K562 (cell line): ENCODE data around the gene RGS14. TPM values are rescaled to one million over a fixed set of nuclear protein-coding genes. Genes with fewer than 3 reads are reported as not detected.

Source experiments
- DIDO1 ChIP-seq: fragments of 450-650 bp; IDR thresholded peaks from 2 replicates; pipeline ENCODE4 v1.6.1; 2016; ENCODE audit warnings: low read depth, missing biosample characterization, missing genetic modification characterization
- ERF ChIP-seq: fragments of 450-650 bp; formaldehyde crosslinking; IDR thresholded peaks from 2 replicates; pipeline ENCODE4 v1.4.0; 2020; ENCODE audit warnings: mild to moderate bottlenecking, mixed read lengths
- ETV5 ChIP-seq: sonication (generic); formaldehyde crosslinking; IDR thresholded peaks from 2 replicates; pipeline ENCODE4 v1.4.0; 2020; ENCODE audit warnings: low read depth, mild to moderate bottlenecking, missing genetic modification reagents
- GATA2 ChIP-seq: sonication (generic); formaldehyde crosslinking; IDR thresholded peaks from 2 replicates; pipeline ENCODE4 v1.4.0; 2020; ENCODE audit warnings: mild to moderate bottlenecking, missing genetic modification reagents
- LEF1 ChIP-seq: fragments of 450-650 bp; IDR thresholded peaks from 2 replicates; pipeline ENCODE4 v1.6.1; 2016; ENCODE audit warnings: mild to moderate bottlenecking
- MED1 ChIP-seq: sonication (generic); formaldehyde crosslinking; IDR thresholded peaks from 2 replicates; pipeline ENCODE4 v1.8.1; 2023; ENCODE audit warnings: missing genetic modification reagents, borderline replicate concordance
- MTA2 ChIP-seq: fragments of 450-650 bp; IDR thresholded peaks from 2 replicates; pipeline ENCODE4 v1.6.1; 2016; ENCODE audit warnings: low read depth
- RBM22 ChIP-seq: fragments of 200-400 bp; formaldehyde crosslinking; IDR thresholded peaks from 2 replicates; pipeline ENCODE4 v1.6.1; 2018; ENCODE audit warnings: low read length, low read depth; ENCODE audit not compliant: poor library complexity, severe bottlenecking
- SRF ChIP-seq, 2 experiments: fragments of 250-450, 450-650 bp in 1 of 2; sonication (Bioruptor Pico) in 1 of 2; sonication (generic) in 1 of 2; formaldehyde crosslinking; IDR thresholded peaks; 2 replicates each; pipeline versions ENCODE4 v1.5.0 to v1.5.1; 2020 to 2022; ENCODE audit warnings: mild to moderate bottlenecking in 1 of 2, missing genetic modification reagents in 1 of 2
- TRIM28 ChIP-seq: fragments of 450-650 bp; IDR thresholded peaks from 2 replicates; pipeline ENCODE4 v1.6.1; 2017
- ZBTB1 ChIP-seq: sonication (generic); formaldehyde crosslinking; IDR thresholded peaks from 2 replicates; pipeline ENCODE4 v1.8.1; 2023; ENCODE audit warnings: missing genetic modification reagents, low read depth, mild to moderate bottlenecking, borderline replicate concordance
- ZNF12 ChIP-seq: sonication (generic); formaldehyde crosslinking; IDR thresholded peaks from 2 replicates; pipeline ENCODE4 v1.4.0; 2020; ENCODE audit warnings: mild to moderate bottlenecking, missing genetic modification reagents
- ZNF431 ChIP-seq: sonication (generic); formaldehyde crosslinking; IDR thresholded peaks from 2 replicates; pipeline ENCODE4 v1.8.0; 2022; ENCODE audit warnings: mild to moderate bottlenecking, missing genetic modification reagents
- polyA plus RNA-seq, 8 experiments: library from polyadenylated mRNA; depleted of rRNA in 4 of 8; stranded (reverse) in 5 of 8; unstranded in 3 of 8; fragments of >200 nt; fragmentation: Nextera tagmentation in 2 of 8; fragmentation: Illumina TruSeq in 1 of 8; extraction: Ambion mirVana in 2 of 8; extraction: Trizol in 1 of 8; gene quantifications; 2 replicates each; pipeline versions ENCODE4 v1.2.1 to v1.2.3, GENCODE V29; 2011 to 2014; ENCODE audit warnings: inconsistent platforms in 1 of 8, missing spikeins in 1 of 8
- total RNA-seq, 7 experiments: library from RNA; depleted of rRNA in 6 of 7; stranded (reverse); fragments of >200 nt in 6 of 7; fragmentation: Illumina TruSeq in 2 of 7; extraction: Trizol in 2 of 7; gene quantifications; 2 replicates each; pipeline versions ENCODE4 v1.2.1 to v1.2.3, GENCODE V29; 2011 to 2021; ENCODE audit warnings: low replicate concordance in 1 of 7
- TF ChIP-seq, protein P1 (sequence below), 2 experiments: fragments of 450-650 bp in 1 of 2; sonication (generic) in 1 of 2; formaldehyde crosslinking in 1 of 2; IDR thresholded peaks; 2 replicates each; pipeline versions ENCODE4 v1.7.1 to v1.9.0; 2016 to 2022; ENCODE audit warnings: inconsistent platforms in 1 of 2, mild to moderate bottlenecking in 1 of 2, missing genetic modification reagents in 1 of 2
- TF ChIP-seq, protein P2 (sequence below): IDR thresholded peaks from 2 replicates; pipeline ENCODE4 v1.6.1; 2011; ENCODE audit warnings: borderline replicate concordance, low read depth, mild to moderate bottlenecking, moderate library complexity, low read length; ENCODE audit not compliant: insufficient read depth, poor library complexity, severe bottlenecking

The RGS14 gene
- total and polyA plus RNA-seq, 9 of the 15 experiments (the other 6 are each of a cell fraction or from before 2014, with no cell fraction given): 0.28 to 75.9 (median 34.5) TPM

DNA sequence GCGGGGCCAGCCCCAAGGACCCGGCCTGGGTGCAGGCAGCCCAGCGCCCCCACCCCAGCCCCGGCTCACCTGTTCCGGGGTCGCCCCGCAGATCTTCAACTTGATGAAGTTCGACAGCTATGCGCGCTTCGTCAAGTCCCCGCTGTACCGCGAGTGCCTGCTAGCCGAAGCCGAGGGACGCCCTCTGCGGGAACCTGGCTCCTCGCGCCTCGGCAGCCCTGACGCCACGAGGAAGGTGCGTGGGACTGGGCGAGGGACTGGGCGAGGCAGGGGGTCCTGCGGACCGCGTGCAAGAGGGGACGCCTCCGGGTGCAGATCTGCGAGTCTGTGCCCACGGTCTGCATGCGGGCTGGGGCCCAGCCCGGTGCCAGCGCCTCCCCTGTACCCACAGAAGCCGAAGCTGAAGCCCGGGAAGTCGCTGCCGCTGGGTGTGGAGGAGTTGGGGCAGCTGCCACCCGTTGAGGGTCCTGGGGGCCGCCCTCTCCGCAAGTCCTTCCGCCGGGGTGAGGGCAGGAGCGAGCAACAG is 9.7 kb downstream of the RGS14 start (continued):
- TF ChIP-seq, protein P1, sequence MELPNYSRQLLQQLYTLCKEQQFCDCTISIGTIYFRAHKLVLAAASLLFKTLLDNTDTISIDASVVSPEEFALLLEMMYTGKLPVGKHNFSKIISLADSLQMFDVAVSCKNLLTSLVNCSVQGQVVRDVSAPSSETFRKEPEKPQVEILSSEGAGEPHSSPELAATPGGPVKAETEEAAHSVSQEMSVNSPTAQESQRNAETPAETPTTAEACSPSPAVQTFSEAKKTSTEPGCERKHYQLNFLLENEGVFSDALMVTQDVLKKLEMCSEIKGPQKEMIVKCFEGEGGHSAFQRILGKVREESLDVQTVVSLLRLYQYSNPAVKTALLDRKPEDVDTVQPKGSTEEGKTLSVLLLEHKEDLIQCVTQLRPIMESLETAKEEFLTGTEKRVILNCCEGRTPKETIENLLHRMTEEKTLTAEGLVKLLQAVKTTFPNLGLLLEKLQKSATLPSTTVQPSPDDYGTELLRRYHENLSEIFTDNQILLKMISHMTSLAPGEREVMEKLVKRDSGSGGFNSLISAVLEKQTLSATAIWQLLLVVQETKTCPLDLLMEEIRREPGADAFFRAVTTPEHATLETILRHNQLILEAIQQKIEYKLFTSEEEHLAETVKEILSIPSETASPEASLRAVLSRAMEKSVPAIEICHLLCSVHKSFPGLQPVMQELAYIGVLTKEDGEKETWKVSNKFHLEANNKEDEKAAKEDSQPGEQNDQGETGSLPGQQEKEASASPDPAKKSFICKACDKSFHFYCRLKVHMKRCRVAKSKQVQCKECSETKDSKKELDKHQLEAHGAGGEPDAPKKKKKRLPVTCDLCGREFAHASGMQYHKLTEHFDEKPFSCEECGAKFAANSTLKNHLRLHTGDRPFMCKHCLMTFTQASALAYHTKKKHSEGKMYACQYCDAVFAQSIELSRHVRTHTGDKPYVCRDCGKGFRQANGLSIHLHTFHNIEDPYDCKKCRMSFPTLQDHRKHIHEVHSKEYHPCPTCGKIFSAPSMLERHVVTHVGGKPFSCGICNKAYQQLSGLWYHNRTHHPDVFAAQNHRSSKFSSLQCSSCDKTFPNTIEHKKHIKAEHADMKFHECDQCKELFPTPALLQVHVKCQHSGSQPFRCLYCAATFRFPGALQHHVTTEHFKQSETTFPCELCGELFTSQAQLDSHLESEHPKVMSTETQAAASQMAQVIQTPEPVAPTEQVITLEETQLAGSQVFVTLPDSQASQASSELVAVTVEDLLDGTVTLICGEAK (IDR thresholded peaks at IDR 0.05): peak; percentile 28; the same call in 1 of the 2 replicates
- TF ChIP-seq, protein P1 (CRISPR knock-in tag; IDR thresholded peaks at IDR 0.05): 0 out of 2 replicates have a peak, but pooled peaks have one; percentile 24
- no peak for TF ChIP-seq MTA2
- TF ChIP-seq, protein P2, sequence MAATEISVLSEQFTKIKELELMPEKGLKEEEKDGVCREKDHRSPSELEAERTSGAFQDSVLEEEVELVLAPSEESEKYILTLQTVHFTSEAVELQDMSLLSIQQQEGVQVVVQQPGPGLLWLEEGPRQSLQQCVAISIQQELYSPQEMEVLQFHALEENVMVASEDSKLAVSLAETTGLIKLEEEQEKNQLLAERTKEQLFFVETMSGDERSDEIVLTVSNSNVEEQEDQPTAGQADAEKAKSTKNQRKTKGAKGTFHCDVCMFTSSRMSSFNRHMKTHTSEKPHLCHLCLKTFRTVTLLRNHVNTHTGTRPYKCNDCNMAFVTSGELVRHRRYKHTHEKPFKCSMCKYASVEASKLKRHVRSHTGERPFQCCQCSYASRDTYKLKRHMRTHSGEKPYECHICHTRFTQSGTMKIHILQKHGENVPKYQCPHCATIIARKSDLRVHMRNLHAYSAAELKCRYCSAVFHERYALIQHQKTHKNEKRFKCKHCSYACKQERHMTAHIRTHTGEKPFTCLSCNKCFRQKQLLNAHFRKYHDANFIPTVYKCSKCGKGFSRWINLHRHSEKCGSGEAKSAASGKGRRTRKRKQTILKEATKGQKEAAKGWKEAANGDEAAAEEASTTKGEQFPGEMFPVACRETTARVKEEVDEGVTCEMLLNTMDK: peak; percentile 73
- TF ChIP-seq GATA2 (CRISPR knock-in tag): no peak
- TF ChIP-seq ERF (CRISPR knock-in tag): peak; percentile 94
- no peak for TF ChIP-seq LEF1
- peak; percentile 51 for TF ChIP-seq ETV5 (CRISPR knock-in tag)
- TF ChIP-seq SRF (CRISPR knock-in tag; IDR thresholded peaks at IDR 0.05): 0 out of 4 replicates have a peak, but pooled peaks of 1 of the 2 experiments have one; percentile 14
- TF ChIP-seq ZBTB1: peak; percentile 62; the same call in 1 of the 2 replicates
- peak; percentile 36 for TF ChIP-seq RBM22
- no peak for TF ChIP-seq TRIM28
- TF ChIP-seq ZNF12: peak; percentile 69; the same call in 1 of the 2 replicates
- TF ChIP-seq DIDO1 (tag): 0 out of 2 replicates have a peak, but pooled peaks have one; percentile 38
- peak; percentile 75 for TF ChIP-seq ZNF431
- no peak for TF ChIP-seq MED1
